ENCODE data around the gene TCFL5. TPM values are rescaled to one million over a fixed set of nuclear protein-coding genes. Genes with fewer than 3 reads are reported as not detected.

TCFL5 gene
- 6.1 TPM for total RNA-seq

GRCh38 chr20:62861726-62862336 lies at the start of gene TCFL5:
Gene TCFL5, minus strand, starts transcription at chr20:62861822. Its CDS starts 152 bp downstream, at chr20:62861670.
- FAIRE-seq (no peak), DNase-seq (ENCODE audit: low spot score in 2 of 2) (peak; percentile 94 to 95)

DNA sequence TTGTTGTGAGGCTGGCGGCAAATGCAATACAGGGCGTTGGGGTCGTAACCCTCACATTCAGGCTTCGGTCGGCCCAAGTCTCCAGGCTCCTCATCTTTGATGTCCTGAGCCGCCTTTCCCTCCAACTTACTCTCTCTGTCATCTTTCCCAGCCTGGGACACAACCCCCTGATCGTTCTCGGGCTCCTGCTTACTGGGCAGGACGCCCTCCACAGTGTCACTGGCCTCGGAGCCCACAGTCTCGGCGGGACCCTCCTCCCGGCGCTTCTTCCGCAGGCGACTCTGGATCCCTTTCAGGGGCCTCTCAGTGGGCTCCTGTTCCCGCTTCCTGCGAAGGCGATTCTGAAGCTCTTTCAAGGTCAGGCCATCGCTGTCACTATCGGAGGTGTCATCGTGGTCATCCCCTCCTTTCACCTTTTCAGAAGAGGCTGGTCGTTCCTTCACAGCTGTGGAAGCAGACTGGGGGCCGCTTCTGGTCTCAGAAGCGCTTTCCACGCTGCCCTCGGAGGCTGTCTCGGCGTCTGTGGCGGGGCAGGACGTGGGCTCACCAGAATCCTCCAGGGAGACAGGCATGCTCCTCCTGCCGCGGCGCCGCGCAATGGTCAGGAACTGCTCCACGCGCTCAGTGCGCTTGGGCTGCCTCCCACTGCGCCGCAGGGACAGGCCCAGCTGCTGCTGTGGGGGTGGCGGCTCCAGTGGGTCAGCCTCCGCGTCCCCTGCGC lies 49.3 kb upstream of the TCFL5 start:
- no peak for DNase-seq (ENCODE audit: low spot score in 2 of 2)
- FAIRE-seq, result no peak

GRCh38 chr20:62910217-62910766 lies 48.7 kb upstream of the TCFL5 start:
- no peak for FAIRE-seq
- DNase-seq (ENCODE audit: low spot score in 2 of 2), result no peak

DNA sequence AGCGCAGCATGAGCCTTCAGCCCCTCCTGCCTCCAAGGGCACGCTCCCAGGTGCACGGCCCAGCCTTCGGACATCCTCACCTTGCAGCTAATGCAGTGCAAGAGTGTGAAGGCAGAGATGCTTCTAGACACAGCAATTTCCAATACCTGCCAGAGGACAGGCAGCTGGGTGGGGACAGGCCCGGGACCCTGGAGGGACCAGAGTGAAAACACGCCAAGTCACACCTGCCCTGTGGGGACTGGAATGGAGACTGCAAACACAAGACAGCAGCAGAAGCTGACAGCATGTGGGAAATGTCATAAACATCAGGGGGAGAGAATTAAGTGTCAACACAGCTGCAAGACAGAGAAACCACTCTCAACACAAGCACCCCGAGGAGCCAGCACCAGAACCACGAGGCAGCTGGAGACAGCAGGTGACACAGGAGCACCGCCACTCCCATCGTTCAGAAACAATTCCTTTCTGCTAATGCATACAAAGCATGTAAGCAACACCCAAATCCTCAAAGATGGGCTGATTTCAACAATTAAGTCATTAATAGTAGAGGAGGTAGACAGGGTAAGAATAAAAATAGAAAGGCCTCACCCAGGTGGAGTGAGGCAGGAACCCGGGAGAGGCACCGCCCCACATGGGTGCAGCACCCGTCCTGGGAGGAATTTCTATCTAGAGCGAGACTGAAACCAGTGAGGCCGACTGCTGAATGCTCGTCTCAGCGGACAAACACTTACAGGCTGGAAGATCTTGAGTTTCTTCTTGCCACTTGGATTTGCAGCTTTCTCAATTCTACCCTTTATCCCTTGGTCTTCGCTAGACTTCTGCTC lies 47.6 kb upstream of the TCFL5 start:
- FAIRE-seq (no peak), DNase-seq (ENCODE audit: low spot score in 2 of 2) (no peak)

GRCh38 chr20:62907384-62908317 lies 46.0 kb upstream of the TCFL5 start:
- no peak for DNase-seq (ENCODE audit: low spot score in 2 of 2)

DNA sequence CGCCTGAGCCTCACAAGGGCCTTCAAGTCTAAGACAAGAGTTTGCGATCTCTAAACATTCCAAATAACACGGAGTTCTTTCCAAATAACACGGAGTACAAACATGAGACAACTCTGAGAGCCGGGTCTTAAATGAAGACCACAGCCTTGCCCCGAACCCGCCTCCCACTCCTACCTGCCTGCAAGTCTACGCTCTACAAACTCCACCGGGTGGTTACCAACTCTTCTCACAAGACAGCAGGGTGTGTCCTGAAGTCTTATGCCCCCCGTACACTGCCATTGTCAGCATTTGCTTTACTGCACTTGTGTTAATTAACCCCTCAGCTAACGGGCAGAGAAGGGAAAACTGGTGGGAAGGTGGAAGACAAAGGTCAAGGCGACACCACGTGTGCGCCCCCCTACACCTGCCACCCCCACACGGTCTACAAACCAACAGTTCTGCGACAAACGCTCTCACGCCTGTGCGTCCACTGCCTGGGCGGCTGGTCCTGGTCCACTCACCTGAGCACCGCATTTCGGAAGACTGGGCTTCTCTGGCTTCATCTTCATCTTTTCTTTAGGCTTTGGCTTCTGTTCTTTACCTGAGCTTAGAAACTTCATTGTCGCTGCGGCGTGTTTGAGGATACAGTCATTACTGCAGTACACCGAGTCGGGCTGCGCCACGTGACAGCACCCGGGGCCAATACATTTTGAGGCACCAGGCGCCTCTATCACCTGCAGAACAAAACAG lies 45.2 kb upstream of the TCFL5 start:
- no peak for DNase-seq (ENCODE audit: low spot score in 2 of 2)
- no peak for FAIRE-seq

More at GRCh38 chr20:62907384-62908317, 46.0 kb upstream of the TCFL5 start:
- no peak for FAIRE-seq

GRCh38 chr20:62906209-62906608 lies 44.6 kb upstream of the TCFL5 start:
- DNase-seq (ENCODE audit: low spot score in 2 of 2), result no peak

DNA sequence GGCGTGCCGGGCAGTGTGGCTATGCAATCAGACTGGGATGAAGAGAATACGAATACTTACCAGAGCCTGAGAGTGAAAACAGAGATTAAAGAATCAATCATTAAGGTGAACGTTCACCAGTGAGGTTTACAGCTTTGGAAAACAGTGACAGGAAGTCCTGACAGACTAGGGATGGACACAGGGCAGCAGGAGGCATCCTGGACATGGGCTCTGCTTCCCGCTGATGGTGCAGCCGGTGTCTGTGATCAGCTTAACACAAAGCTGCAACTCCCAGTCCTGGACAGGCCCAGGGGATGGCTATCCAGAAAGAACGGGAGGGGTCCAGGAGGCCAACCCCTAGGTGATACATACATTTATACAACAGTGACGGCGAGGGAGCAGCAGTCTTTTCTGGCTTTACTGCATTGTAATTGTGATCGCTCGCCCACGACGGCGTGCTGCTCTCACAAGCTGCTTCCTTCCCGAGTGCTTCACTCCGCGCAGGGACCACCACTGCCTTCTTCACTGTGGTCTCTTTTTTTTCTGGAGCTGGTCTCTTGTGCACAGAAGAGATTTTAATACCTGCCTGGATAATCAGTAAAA lies 44.0 kb upstream of the TCFL5 start:
- FAIRE-seq, result no peak
- DNase-seq (ENCODE audit: low spot score in 2 of 2), result no peak

More at GRCh38 chr20:62906209-62906608, 44.6 kb upstream of the TCFL5 start:
- no peak for FAIRE-seq

DNA sequence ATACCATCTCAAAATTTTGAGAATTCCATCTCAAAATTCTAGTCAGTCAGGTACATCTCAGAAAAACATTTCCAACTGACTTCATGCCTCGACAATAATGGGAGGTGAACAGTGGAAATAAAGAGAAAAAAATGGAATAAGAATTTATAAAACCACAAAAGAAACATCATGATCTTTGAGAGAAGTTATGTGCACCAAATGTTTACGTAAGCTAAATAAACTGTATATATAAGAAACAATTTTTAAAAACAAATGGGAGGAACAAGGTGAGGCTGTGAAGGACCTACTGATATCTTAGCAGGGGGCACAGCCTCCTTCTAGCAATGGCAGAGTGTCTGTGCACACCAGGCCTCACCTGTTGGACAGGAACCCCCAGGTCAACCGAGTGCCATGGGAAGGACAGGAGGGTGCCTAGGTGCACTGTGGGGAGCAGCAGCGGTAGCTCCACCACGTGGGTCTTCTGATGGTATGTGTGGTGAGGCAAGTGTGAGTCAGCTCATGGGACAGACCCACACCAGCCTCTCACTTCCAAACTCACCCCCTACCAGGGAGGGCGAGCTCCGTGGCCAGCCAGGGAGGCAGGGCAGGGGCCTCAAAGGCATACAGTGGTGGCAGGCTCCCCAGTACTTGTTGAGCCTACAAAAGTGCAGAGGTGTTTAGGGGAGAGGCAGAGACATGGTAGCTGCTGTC lies 41.4 kb upstream of the TCFL5 start:
- DNase-seq (ENCODE audit: low spot score in 2 of 2), result no peak

GRCh38 chr20:62901891-62902290 lies 40.3 kb upstream of the TCFL5 start:
- FAIRE-seq, result no peak
- no peak for DNase-seq (ENCODE audit: low spot score in 2 of 2)

More for the DNA sequence above, 41.4 kb upstream of the TCFL5 start:
- FAIRE-seq, result no peak

- FAIRE-seq (no peak), DNase-seq (ENCODE audit: low spot score in 2 of 2) (no peak)
Measured at GRCh38 chr20:62900692-62901584, 39.3 kb upstream of the TCFL5 start.

- FAIRE-seq (no peak), DNase-seq (ENCODE audit: low spot score in 2 of 2) (peak; percentile 80 to 91)
Measured at GRCh38 chr20:62900052-62900691, 38.5 kb upstream of the TCFL5 start.

GRCh38 chr20:62899633-62900051 lies 38.0 kb upstream of the TCFL5 start:
- DNase-seq (ENCODE audit: low spot score in 2 of 2) (no peak), FAIRE-seq (no peak)

DNA sequence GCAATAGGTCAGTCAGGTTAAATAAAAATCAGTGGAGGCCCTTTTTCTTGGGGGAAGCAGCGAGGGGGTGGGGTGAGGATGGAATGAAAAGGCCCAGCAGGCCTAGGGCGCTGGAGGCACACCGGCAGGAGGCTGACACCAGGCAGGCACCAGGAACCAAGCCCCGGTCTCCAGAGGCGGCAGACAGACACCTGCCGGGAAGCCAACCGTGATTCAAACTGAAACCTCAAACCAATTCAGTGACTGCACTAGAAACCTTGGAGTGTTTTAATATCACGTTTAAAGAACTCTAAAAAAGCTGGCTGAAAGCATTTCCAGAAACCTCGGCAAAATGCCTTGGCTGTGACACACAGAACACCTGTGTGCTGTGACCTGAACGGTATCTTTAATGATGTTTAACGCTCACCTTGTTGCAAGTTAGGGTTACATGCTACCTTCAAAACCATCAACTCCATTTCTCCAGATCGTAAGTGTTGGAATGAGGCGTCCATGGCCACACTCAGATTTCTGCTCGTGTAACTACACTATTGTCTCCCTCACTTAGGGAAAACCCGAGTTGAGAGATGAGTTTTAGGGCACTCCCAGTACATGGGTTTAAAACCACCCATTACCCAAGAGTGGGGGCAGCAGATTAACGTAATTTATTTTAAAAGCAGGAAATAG lies 37.5 kb upstream of the TCFL5 start:
- DNase-seq (ENCODE audit: low spot score in 2 of 2) (no peak), FAIRE-seq (no peak)

DNA sequence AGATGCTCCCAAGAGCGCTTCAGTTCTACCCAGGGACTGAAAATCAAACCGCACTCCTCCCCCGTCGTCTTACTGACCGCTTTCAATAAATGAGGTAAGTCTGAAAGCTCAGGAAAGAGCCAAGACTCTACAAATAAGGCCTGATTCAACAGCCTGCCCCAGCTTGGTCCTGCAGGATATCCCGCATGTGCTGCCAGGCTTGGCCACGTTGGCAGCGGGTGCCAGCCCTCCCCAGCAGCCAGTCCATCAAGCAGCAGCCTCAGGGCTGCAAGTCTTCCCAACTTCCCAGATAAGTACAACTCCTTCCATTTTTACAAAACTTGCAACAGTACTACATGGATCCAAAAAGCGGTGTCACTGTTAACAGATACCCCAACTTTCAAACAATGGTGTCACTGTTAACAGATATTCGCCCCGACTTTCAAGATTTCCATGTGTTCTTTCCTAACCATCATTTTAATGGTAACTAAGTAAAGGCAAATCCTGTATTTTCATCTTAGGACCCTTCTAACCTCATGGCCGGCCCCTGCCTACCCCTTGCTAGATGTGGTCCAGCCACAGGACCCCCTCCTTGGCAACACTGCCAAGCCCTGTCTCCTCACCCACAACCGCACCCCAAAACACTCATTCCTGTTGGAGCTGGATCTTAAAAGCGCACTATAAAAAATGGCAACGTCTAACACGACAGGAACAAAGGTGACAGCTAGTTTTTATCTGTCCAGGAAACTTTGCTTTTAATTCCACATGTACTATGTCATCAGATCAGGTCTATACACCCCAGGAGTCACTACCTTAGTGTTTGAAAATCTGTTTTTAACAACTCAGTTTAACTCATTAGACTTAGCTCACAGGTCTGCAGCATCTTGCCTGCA lies 36.7 kb upstream of the TCFL5 start:
- DNase-seq (ENCODE audit: low spot score in 2 of 2) (no peak), FAIRE-seq (no peak)
